Right kidney (tissue), 1 donor: ENCODE measurements around the gene HMCN2.

Experiments
- DNase-seq: peaks from one replicate; pipeline ENCODE4 v3.0.0-alpha.2; 2016

Gene HMCN2

DNA sequence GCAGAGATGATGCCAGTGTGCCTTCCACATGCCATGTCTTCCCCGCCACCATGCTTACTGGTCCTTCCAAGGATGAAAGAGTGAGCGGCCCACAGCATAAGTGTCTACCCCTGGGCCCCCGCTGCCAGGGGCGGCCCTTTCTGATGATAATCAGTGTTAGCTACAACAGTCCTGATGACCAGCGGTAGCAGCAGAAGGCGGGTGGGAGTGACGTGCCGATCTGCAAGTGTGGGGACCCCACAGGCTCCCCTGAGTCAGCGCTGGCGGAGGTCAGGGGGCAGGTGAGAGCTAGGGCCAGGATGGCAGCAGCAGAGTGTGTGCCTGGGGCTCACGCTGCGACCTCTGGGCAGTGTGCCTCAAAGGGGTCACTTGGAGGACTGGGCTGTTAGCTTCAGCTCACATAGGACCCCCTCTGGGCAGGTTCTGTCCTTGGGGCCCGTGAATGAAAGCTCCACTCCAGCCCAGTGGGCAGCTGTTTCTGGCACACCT is 80.4 kb downstream of the HMCN2 start:
- DNase-seq, result no peak

DNA sequence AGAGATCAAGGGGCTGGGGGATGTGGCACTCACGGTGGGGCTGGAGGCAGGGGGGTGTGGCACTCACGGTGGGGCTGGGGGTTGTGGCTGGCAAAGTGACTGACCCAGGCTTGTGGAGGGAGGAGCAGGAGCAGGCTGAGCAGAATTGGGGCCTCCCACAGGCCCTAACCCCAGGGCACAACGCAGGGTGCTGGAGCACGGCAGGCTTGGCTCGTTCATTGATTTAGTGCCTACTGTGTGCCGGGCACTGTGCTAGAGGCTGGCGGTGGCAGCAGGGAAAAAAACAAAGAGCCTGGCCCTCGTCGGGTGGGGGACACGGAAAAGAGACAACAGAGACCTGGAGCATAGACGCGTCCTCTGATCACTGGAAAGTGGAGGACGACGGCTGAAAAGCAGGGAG is 80.9 kb downstream of the HMCN2 start:
- DNase-seq, result no peak

DNA sequence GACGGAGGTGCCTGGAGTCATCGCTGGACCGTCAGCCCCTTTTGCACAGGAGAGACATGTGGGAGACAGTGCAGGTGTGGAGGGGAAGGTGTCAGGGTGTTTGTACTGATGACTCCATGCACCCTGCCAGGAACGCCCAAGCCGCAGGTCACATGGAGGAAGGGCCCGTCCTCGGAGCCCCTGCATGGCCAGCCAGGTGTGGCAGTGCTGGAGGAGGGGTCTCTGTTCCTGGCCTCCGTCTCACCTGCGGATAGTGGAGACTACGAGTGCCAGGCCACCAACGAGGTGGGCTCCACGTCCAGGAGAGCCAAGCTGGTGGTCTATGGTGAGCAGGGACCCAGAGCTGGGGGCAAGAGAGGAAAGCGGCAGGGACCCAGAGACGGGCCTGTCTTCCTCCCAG is 81.5 kb downstream of the HMCN2 start:
- no peak for DNase-seq

DNA sequence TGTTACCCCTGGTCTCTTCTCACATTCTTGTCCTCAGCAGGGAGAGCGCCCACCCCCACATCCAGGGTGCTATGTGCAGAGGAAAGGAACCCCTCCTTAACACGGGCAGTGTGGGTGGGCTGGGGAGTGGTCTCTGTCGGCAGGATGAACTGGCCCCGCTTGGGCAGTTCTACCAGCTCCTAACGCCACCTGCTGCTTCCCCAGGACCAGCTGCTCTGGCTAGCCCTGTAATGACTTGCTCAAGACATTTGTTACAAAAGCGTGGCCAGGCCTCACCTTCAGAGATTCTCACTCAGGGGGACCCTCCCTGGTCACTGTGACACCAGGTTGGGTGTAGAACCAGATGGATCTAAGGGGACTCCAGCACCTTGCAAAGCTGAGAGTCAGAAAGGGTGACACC is 82.4 kb downstream of the HMCN2 start:
- DNase-seq, result no peak

DNA sequence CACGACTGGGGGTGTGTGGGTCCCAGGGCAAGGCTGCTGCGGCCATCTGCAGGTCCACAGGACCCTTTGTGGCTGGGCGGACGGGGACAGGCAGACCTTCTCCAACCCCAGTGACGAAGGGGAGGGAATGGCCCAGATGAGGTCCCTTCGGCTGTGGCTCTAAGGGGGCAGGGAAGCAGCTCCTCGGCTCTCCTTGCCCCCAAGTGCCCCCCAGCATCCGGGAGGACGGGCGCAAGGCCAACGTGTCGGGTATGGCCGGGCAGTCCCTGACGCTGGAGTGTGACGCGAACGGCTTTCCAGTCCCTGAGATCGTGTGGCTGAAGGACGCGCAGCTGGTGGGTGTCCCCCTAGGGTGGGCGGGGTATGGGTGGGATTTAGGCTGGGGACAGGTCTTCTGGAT is 82.8 kb downstream of the HMCN2 start:
- DNase-seq, result no peak

DNA sequence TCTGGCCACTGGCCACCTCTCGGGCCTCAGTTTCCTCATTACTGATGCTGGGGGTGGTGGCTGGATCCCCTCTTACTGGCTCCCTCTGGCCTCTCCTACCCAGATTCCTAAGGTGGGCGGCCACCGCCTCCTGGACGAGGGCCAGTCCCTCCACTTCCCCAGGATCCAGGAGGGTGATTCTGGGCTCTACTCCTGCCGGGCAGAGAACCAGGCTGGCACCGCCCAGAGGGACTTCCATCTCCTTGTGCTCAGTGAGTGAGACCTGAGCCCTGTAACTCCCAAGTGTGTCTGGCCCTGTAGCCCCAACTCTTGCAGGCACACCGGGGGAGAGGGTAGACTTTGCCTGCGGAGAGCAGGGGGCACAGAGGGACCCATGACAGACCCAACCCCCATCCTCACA is 83.3 kb downstream of the HMCN2 start:
- DNase-seq, result no peak

DNA sequence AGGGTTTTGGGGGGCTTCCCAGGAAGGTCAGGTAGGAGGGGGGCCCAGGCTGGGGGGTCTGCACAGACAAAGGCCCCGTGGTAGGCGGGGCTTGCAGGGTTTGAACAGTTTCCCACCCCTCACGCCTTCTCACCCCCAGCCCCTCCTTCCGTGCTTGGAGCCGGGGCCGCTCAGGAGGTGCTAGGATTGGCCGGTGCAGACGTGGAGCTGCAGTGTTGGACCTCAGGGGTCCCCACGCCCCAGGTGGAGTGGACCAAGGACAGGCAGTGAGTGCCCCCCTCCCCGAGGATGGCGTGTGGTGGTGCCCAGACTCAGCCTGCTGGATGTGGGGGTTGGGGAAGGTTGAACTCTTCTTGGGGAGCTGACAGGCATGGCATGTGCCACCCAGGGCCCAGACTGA is 83.8 kb downstream of the HMCN2 start:
- DNase-seq, result no peak

DNA sequence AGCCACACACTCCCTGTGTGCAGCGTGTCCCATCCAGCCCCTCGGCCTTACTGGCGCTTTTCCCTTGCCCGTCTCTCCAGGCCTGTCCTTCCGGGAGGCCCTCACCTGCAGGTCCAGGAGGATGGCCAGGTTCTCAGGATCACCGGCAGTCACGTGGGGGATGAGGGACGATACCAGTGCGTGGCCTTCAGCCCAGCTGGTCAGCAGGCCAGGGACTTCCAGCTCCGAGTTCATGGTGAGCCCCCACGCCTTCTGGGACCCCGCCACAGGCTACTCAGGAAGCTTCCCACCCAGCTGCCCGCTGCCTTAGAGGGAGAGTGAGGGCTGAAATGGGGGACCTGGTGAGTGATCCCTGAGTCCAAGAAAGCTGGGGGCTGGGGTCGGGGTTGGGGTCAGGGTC is 85.8 kb downstream of the HMCN2 start:
- no peak for DNase-seq

DNA sequence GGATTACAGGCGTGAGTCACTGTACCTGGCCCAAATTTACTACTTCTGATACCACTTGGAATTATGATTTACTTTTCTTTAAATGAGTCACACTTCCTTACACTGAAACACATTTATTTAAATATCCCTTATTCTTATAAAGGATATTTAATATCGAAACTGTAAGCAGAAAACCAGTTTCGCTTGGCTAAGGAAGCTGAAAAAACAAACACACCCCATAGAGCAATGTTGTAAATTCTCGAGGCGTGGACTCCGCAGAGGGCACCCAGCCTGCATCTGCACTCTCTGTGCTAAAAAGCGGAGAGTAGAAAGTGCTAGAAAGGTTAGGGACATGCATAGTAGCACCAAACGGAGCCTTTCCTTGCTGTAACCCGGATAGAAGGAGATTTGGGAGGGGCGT is 86.5 kb downstream of the HMCN2 start:
- no peak for DNase-seq

DNA sequence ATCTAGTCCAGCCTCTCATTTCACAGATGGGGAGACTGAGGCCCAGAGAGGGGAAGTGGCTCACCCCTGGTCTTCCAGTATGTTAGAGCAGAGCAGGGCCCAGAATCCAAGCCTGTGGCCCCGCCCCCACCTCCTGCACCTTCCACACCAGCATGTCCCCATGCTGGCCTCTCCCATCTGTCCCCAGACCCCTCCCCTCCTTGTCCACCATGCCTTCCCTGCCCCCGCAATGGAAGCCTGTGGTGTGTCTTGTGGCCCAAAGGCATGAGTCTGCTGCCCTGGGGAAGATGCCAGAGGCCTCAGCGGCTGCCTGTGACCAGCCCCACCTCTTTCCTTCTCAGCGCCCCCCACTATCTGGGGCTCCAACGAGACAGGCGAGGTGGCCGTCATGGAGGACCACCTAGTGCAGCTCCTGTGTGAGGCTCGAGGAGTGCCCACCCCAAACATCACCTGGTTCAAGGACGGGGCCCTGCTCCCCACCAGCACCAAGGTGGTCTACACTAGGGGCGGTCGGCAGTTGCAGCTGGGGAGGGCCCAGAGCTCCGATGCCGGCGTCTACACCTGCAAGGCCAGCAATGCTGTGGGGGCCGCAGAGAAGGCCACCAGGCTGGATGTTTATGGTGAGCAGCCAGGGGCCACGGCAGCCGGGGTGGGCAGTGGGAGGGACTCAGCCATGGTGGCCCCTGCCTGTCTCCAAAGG is 87.2 kb downstream of the HMCN2 start:
- DNase-seq, result no peak

DNA sequence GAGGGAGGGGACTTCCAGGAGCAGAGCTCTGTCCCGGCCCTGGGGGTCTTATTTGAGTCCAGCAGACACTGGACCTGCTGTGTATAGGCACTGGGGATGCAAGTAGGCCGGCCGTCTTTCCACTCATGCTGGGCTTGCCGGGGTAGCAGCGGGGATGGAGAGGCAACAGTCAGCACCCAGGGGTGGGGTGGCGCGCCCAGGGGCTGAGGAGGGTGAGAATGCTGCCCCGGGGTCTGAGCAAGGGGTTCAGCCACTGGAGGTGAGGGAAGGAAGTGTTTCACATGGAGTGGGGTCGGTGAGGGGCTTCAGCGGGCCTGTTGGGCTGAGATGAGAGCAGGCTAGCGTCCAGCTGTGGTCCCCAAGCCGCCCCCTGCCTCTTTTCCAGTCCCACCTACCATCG is 88.8 kb downstream of the HMCN2 start:
- DNase-seq, result no peak

DNA sequence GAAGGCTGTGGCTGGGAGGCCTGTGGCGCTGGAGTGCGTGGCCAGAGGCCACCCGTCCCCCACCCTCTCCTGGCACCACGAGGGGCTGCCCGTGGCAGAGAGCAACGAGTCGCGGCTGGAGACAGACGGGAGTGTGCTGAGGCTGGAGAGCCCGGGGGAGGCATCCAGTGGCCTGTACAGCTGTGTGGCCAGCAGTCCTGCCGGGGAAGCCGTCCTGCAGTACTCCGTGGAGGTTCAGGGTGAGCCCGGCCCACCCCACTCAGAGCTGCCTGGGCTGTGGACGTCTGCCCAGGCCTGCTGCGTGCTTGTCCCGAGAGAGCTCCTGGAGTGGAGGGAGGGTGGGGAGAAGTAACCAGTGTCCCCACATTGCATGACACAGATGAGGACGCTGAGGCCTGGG is 89.2 kb downstream of the HMCN2 start:
- DNase-seq, result no peak

DNA sequence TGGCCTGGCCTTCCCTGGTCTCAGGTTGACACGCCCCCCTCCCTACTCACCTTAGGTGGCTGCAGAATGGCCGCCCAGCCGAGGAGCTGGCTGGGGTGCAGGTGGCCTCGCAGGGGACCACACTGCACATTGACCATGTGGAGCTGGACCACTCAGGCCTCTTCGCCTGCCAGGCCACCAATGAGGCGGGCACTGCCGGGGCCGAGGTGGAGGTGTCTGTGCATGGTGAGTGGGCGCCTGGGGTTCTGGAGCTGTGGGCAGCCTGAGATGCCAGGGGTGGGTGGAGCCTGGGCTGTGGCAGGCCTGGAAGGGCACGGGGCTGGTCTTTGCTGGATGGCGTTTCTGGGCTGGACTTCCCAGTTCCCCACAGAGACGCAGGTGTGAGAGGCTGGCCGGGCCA is 90.5 kb downstream of the HMCN2 start:
- DNase-seq, result no peak

DNA sequence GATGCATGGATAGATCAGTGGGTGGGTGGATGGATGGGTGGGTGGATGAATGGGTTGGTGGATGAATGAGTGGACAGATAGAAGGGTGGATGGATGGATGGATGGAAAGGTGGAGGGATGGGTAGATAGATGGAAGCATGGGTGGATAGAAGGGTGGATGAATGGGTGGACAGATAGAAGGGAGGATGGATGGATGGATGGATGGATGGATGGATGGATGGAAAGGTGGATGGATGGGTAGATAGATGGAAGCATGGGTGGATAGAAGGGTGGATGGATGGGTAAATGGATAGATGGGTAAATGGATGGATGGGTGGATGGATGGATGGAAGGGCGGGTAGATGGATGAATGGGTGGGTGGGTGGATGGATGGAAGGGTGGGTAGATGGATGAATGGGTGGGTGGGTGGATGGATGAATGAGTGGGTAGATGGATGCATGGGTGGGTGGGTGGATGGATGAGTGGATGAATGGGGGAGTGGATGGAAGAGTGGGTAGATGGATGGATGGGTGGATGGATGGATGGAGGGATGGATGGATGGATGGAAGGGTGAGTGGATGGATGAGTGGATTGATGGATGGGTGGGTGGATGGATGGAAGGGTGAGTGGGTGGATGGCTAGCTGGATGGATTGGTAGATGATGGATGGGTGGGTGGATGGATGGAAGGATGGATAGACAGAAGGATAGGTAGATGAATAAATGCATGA is 91.5 kb downstream of the HMCN2 start:
- DNase-seq, result no peak

DNA sequence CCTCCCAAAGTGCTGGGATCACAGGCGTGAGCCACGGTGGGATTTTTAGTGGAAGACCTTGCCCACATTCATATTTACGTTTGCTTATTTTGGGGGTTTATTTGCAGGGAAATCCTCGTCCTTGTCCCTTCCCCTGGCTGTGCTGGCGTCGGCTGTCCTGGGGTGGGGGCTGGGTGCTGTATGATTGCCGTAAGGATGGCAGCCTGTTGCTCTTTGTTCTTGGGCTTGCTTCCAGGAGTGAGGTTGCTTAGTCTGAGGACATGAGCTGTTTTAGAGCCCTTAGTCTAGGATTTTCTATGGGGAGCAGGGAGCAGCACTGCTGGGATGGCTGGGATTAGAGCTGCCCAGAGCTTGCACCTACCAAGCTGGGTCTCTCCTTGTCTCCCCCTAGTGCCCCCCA is 93.4 kb downstream of the HMCN2 start:
- no peak for DNase-seq

DNA sequence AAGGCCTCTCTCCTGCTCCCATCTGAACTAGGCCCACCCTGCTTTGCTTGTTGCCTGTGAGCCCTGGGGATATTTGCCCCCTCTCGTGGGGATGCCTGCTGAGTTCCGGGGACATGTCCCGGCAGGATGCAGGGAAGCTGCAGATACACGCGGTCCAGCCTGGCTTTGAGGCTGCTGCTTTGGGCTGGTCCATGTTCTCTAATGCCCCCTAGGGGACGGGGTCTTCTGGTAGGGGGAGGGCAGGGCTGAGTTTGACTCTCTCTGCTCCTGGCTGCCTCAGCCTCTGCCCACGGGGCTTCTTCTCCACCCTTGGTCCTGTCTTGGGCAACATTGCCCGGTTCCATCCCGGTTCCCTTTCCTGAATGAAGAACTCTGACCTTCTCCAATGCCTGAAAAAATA is 94.3 kb downstream of the HMCN2 start:
- DNase-seq, result no peak

DNA sequence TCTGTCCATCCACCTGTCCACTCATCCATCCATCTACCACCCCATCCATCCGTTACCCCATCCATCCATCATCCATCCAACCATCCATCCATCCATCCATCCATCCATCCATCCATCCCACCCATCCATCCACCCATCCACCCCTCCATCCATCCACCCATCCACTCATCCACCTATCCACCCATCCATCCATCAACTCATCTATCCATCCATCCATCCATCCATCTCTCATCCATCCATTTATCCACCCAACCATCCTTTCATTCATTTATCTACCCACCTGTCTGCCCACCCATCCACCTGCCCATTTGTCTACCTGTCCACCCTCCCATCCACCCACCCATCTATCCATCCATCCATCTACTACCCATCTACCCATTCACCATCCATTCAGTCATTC is 95.1 kb downstream of the HMCN2 start:
- no peak for DNase-seq

DNA sequence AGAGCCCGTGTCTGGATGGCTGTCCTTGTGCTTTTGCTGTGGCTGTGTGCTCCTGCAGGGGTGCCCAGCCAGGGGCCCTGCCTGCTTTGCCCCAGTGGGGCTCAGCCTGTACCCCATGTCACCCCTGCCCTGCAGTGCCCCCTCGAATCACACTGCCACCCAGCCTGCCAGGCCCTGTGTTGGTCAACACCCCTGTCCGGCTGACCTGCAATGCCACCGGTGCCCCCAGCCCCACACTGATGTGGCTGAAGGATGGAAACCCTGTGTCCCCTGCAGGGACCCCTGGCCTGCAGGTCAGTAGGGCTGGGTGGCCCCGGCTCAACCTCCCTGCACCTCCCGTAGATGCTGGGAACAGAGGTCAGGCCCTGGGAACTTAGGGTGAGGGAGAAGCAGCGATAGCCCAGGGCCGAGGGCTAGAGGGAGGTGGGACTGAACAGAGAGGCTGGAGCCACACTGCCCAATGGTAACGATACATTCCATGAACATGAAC is 96.4 kb downstream of the HMCN2 start:
- no peak for DNase-seq

DNA sequence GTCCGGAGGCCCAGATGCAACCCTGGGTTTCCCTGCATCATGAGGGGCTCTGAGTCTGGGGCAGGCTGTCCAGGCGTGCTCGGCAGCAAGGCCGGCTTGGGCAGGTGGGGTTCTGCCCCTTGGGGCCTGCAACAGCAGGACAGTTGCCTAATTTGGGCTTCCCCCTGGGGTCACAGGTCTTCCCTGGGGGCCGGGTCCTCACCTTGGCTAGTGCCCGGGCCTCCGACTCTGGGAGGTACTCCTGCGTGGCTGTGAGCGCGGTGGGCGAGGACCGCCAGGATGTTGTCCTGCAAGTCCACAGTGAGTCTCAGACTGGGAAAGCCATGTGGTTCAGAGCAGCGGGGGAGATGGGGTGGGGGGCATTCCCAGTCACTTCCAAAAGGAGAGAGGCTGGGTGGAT is 97.1 kb downstream of the HMCN2 start:
- DNase-seq, result no peak

DNA sequence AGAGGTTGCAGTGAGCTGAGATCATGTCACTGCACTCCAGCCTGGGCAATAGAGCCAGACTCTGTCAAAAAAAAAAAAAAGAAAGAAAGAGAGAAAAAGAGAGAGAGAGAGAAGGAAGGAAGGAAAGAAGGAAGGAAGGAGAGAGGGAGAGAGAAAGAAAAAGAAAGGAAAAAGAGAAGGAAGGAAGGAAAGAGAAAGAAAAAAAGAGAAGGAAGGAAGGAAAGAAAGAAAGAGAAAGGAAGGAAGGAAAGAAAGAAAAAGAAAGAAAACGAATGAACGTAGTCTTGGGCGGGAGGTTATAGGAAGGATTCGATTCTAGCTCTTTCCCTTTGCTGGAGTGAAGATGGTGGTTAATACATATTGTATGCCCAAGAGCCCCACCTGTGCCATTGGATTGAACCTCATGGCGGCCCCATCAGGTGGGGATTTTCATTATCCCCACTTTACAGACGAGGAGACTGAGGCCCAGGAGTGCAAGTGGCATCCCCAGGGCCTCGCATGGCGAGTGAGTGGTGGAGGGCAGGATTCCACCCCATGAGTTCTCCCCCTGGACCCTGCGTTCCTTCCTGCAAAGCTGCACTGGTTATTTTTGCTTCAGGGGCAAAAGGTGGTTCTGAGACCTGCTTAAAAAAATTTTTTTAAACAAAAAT is 98.3 kb downstream of the HMCN2 start:
- no peak for DNase-seq

DNA sequence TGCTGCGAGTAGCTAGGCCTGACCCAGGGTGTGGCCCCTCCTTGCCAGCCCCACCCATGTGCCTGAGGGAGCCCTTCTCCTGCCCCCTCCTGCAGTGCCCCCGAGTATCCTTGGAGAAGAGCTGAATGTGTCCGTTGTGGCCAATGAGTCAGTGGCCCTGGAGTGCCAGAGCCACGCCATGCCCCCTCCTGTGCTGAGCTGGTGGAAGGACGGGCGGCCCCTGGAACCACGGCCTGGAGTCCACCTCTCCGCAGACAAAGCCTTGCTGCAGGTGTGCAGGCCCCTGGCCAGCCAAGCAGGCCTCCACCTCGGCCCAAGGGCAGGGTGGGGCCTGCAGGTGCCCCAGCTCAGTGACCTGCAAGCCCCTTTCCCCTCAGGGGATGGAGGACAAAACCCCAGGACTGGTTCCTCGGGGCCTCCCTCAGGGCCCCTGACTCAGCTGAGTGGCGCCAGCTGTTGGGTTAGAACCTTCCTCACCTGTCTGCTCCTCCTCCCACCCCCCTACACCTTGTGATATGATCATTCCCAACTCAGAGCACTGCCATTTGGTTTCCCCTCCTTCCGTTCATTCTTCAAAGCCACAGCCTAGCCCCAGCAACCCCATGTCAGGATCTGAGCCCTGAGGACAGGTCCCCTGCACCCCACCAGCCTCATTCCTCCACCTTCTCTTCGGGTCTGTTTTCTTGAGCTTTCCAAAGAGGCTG is 99.2 kb downstream of the HMCN2 start:
- no peak for DNase-seq

DNA sequence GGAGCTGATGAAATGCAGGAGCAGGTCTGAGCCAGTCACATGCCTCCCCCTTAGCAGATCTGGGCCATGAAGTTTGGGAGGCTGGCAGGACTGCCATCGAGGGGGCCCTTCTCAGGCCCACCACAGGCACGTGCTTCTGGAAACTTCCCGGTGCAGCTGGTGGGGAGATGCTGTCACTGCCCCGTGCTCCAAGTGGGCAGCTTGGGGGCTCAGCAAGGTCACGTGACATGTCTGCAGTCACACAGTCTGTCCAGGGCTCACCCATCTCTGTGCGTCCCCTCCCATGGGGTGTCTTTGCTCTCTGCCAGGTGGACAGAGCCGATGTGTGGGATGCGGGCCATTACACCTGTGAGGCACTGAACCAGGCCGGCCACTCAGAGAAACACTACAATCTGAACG is 99.8 kb downstream of the HMCN2 start:
- DNase-seq, result no peak

DNA sequence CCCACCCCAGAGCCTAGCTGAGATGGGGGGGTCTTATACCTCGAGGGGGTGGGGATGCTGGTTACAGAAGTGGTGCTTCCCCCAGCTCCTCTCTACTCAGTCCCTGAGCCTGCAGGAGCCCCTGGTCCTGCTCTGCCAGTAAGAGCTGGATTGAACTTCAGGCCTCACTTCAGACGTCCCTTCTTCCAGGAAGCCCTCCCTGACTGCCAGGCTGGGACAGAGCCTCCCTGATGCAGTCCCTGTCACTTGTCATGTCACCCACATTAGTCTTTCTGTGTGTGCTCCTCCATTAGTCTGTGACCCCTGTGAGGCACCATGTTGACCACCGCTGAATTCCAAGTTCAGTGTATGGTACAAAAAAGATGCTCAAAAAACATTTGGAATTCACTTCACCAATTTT is 100.5 kb downstream of the HMCN2 start:
- DNase-seq, result no peak
